Mesendoderm (in vitro differentiated cells): Measurements from ENCODE around the gene TDG.

Experiments
- DNase-seq: peaks from one replicate; pipeline ENCODE4 v3.0.0; 2013
- H2AK5ac ChIP-seq: 2 replicates; pipeline ENCODE4 v1.6.1; 2013; ENCODE audit warnings: low read length, inconsistent platforms
- H2BK120ac ChIP-seq: 2 replicates; pipeline ENCODE4 v1.6.1; 2013; ENCODE audit warnings: low read depth, mild to moderate bottlenecking, low read length, moderate library complexity, mixed read lengths
- H2BK15ac ChIP-seq: replicated peaks from 2 replicates; pipeline ENCODE4 v1.6.1; 2013; ENCODE audit warnings: low read depth, mild to moderate bottlenecking, moderate library complexity
- H2BK5ac ChIP-seq: 2 replicates; pipeline ENCODE4 v1.6.1; 2013; ENCODE audit warnings: low read length, inconsistent platforms
- H3K18ac ChIP-seq: 2 replicates; pipeline ENCODE4 v1.6.1; 2013; ENCODE audit warnings: mild to moderate bottlenecking, low read length, mixed read lengths
- H3K23ac ChIP-seq: one replicate; pipeline ENCODE4 v1.6.1; 2013; ENCODE audit warnings: low read length
- H3K27ac ChIP-seq: 2 replicates; pipeline ENCODE4 v1.5.1; 2013; ENCODE audit warnings: low read depth, mild to moderate bottlenecking, inconsistent platforms, low read length, moderate library complexity
- H3K27me3 ChIP-seq: 2 replicates; pipeline ENCODE4 v1.6.1; 2013; ENCODE audit warnings: low read length, control low read depth, mild to moderate bottlenecking, inconsistent platforms; ENCODE audit not compliant: insufficient read depth, poor library complexity
- H3K36me3 ChIP-seq: 2 replicates; pipeline ENCODE4 v1.6.1; 2013; ENCODE audit warnings: low read length, inconsistent platforms; ENCODE audit not compliant: control insufficient read depth, insufficient read depth
- H3K4ac ChIP-seq: one replicate; pipeline ENCODE4 v1.6.1; 2013; ENCODE audit warnings: low read depth, mild to moderate bottlenecking, low read length, moderate library complexity
- H3K4me1 ChIP-seq: 2 replicates; pipeline ENCODE4 v1.6.1; 2013; ENCODE audit warnings: low read depth, low read length, inconsistent platforms; ENCODE audit not compliant: control insufficient read depth
- H3K4me2 ChIP-seq: 2 replicates; pipeline ENCODE4 v1.6.1; 2013; ENCODE audit warnings: low read length
- H3K4me3 ChIP-seq: 2 replicates; pipeline ENCODE4 v1.5.1; 2013; ENCODE audit warnings: mild to moderate bottlenecking, low read length
- H3K56ac ChIP-seq: one replicate; pipeline ENCODE4 v1.6.1; 2013; ENCODE audit warnings: low read length
- H3K79me1 ChIP-seq: 2 replicates; pipeline ENCODE4 v1.6.1; 2013; ENCODE audit warnings: low read length, inconsistent platforms
- H3K79me2 ChIP-seq: 2 replicates; pipeline ENCODE4 v1.6.1; 2013; ENCODE audit warnings: mild to moderate bottlenecking, low read length; ENCODE audit not compliant: control insufficient read depth, insufficient read depth
- H3K9ac ChIP-seq: 2 replicates; pipeline ENCODE4 v1.6.1; 2013; ENCODE audit warnings: low read length, inconsistent platforms
- H4K5ac ChIP-seq: one replicate; pipeline ENCODE4 v1.6.1; 2013; ENCODE audit warnings: low read length
- H4K8ac ChIP-seq: one replicate; pipeline ENCODE4 v1.6.1; 2013; ENCODE audit warnings: low read depth, mild to moderate bottlenecking, control low read depth, low read length, moderate library complexity
- WGBS: extraction: QIAGEN DNeasy Blood & Tissue Kit; methylation state at CpG from one replicate; pipeline ENCODE4 v1.1.7; 2013; ENCODE audit warnings: low lambda C conversion rate, missing lambda C conversion rate; ENCODE audit not compliant: insufficient coverage; ENCODE audit errors: extremely low coverage; 5-methylcytosine and 5-hydroxymethylcytosine counted together

The TDG gene

DNA sequence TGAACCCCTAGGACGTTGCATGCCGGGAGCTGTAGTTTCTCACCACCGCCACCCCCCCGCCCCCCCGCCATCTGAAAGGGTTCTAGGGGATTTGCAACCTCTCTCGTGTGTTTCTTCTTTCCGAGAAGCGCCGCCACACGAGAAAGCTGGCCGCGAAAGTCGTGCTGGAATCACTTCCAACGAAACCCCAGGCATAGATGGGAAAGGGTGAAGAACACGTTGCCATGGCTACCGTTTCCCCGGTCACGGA is 36.0 kb upstream of the TDG start:
- H4K5ac ChIP-seq, result no peak overlapping the region
- no peak overlapping the region for H3K27ac ChIP-seq
- no CpG with 5 or more reads among the region's 18 CpGs for WGBS
- DNase-seq, result no peak
- peak overlapping the region; percentile 58 for H3K4me3 ChIP-seq
- peak overlapping the region; percentile 81 for H3K4me2 ChIP-seq
- peaks cover 2% of the 10 kb centered on the region for H3K79me1 ChIP-seq
- no peak overlapping the region for H3K18ac ChIP-seq
- H3K79me2 ChIP-seq, result peaks cover 39% of the 10 kb centered on the region
- H3K23ac ChIP-seq, result no peak overlapping the region
- H2BK5ac ChIP-seq, result no peak overlapping the region
- H3K27me3 ChIP-seq, result no peaks in the 10 kb centered on the region
- H4K8ac ChIP-seq, result no peak overlapping the region
- peak overlapping the region; percentile 29 for H3K9ac ChIP-seq
- no peak overlapping the region for H2BK15ac ChIP-seq
- peaks cover 2% of the 10 kb centered on the region for H3K36me3 ChIP-seq
- H3K56ac ChIP-seq, result peak overlapping the region; percentile 65
- H2BK120ac ChIP-seq, result no peak overlapping the region
- peaks cover 2% of the 10 kb centered on the region for H3K4me1 ChIP-seq
- no peak overlapping the region for H3K4ac ChIP-seq
- H2AK5ac ChIP-seq, result no peak overlapping the region

DNA sequence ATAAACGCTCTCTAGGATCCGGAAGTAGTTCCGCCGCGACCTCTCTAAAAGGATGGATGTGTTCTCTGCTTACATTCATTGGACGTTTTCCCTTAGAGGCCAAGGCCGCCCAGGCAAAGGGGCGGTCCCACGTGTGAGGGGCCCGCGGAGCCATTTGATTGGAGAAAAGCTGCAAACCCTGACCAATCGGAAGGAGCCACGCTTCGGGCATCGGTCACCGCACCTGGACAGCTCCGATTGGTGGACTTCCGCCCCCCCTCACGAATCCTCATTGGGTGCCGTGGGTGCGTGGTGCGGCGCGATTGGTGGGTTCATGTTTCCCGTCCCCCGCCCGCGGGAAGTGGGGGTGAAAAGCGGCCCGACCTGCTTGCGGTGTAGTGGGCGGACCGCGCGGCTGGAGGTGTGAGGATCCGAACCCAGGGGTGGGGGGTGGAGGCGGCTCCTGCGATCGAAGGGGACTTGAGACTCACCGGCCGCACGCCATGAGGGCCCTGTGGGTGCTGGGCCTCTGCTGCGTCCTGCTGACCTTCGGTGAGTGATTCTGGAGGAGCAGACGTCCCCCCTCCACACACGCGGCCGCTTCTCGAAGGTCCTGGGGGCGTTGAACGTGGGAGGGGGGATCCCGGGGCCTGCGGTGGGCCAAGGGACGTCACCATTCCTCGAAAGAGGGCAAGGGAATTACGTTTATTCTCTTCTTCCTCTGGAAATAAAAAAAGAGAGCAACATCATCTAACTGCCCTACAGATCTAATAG is 35.5 kb upstream of the TDG start, which contains the start of gene HSP90B1:
Gene HSP90B1, plus strand, starts transcription at position 377 of the 753 bp plus-strand sequence. Its CDS starts 106 bp downstream, at position 483.
- no peak within 1 kb of the TSS for H4K5ac ChIP-seq
- peaks cover 4% of the 10 kb centered on the region for H3K36me3 ChIP-seq
- H2BK5ac ChIP-seq, result peak within 1 kb of the TSS; percentile 64
- H2BK120ac ChIP-seq, result no peak within 1 kb of the TSS
- H2BK15ac ChIP-seq, result no peak within 1 kb of the TSS
- WGBS, result no CpG with 5 or more reads among the region's 56 CpGs
- peak within 1 kb of the TSS; percentile 89 for H3K4ac ChIP-seq
- DNase-seq, result peak; percentile 100
- H3K9ac ChIP-seq, result peak within 1 kb of the TSS; percentile 95
- H3K56ac ChIP-seq, result peak within 1 kb of the TSS; percentile 97
- H3K27me3 ChIP-seq, result no peaks in the 10 kb centered on the region
- peak within 1 kb of the TSS; percentile 6 for H2AK5ac ChIP-seq
- peak within 1 kb of the TSS; percentile 89 for H3K18ac ChIP-seq
- peaks cover 2% of the 10 kb centered on the region for H3K4me1 ChIP-seq
- peak within 1 kb of the TSS; percentile 53 for H3K23ac ChIP-seq
- peak within 1 kb of the TSS; percentile 81 for H3K4me2 ChIP-seq
- peak within 1 kb of the TSS; percentile 8 for H4K8ac ChIP-seq
- peak within 1 kb of the TSS; percentile 66 for H3K27ac ChIP-seq
- peak within 1 kb of the TSS; percentile 81 for H3K4me3 ChIP-seq
- H3K79me2 ChIP-seq, result peaks cover 43% of the 10 kb centered on the region
- H3K79me1 ChIP-seq, result peaks cover 6% of the 10 kb centered on the region

DNA sequence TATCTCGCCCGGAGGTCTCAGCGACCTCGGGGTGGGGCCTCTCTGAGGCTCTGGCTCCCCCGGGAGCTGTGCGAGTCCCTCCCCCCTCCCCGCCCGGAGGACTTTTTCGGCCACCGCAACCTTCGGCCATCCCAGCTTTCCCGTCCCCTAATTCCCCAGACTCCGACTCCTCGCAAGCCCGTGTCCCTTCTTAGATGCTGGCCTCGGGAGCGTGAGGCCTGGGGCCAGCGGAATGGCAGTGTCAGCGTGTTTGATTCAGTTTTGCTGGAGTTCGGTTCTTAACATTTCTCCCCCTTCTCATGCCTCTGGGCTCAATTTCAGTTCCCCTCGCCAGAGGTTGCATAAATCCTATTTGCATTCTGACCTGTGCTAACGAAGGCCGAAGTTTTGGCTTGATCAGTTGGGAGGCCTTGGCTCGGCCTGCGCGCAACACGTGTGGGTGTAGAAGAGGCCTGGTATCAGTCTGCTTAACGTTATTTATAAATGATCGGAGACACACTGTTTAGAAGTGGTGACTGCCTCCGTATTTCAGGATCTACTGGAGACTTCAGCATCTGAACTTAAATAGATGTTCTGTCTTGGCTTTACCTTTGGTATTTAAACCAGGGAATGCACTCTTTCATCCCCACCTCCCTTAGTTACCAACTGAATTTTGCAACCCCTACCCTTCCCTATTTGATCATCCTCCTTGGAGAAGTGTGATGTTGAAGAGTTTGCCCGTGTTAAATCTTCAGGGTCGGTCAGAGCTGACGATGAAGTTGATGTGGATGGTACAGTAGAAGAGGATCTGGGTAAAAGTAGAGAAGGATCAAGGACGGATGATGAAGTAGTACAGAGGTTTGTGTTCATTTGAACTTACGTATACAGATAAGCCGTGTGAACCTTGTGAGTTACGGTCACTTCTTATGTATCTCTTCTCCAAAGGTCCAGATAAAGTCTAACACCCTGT is 34.6 kb upstream of the TDG start:
- H3K18ac ChIP-seq, result peak overlapping the region; percentile 86
- peak overlapping the region; percentile 95 for H3K9ac ChIP-seq
- H3K23ac ChIP-seq, result peak overlapping the region; percentile 53
- no CpG with 5 or more reads among the region's 37 CpGs for WGBS
- H2BK120ac ChIP-seq, result no peak overlapping the region
- peak overlapping the region; percentile 44 for H3K4me2 ChIP-seq
- peaks cover 2% of the 10 kb centered on the region for H3K4me1 ChIP-seq
- H3K79me2 ChIP-seq, result peaks cover 47% of the 10 kb centered on the region
- peak overlapping the region; percentile 97 for H3K56ac ChIP-seq
- H4K8ac ChIP-seq, result peak overlapping the region; percentile 8
- peaks cover 7% of the 10 kb centered on the region for H3K36me3 ChIP-seq
- no peak overlapping the region for H2BK15ac ChIP-seq
- H3K27me3 ChIP-seq, result no peaks in the 10 kb centered on the region
- peak overlapping the region; percentile 64 for H2BK5ac ChIP-seq
- peak; percentile 40 for DNase-seq
- H2AK5ac ChIP-seq, result peak overlapping the region; percentile 6
- H3K79me1 ChIP-seq, result peaks cover 9% of the 10 kb centered on the region
- H4K5ac ChIP-seq, result no peak overlapping the region
- peak overlapping the region; percentile 81 for H3K4me3 ChIP-seq
- H3K4ac ChIP-seq, result peak overlapping the region; percentile 89
- H3K27ac ChIP-seq, result no peak overlapping the region

DNA sequence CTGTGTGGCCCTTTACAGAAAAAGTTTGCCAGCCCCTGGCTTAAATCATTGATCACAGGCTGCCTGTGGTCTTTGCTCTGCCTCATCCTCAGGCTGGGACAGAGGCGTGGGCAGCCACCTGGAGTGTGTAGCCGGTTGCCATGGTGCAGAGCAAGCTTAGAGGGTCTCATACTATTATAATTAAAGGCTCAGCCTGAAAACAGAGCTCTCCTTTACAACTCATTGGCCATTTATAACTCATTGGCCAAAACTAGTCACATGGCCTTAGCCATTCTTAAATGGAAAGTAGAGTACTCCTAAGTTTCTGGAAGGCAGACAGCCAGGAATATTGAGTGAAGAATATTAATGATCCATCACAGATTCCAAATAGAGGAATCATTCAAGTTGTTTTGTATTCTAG is 32.4 kb upstream of the TDG start:
- Histone ChIP-seq H3K9ac (peak overlapping the region; percentile 24), H3K4ac (no peak overlapping the region), H3K4me1 (peaks cover 2% of the 10 kb centered on the region), H4K8ac (no peak overlapping the region), H3K4me3 (no peak overlapping the region), H3K18ac (no peak overlapping the region), H2BK15ac (no peak overlapping the region), H2AK5ac (no peak overlapping the region), H3K79me1 (peaks cover 14% of the 10 kb centered on the region), H3K23ac (no peak overlapping the region), H3K27me3 (no peaks in the 10 kb centered on the region), H2BK120ac (no peak overlapping the region), H3K4me2 (no peak overlapping the region), H3K27ac (no peak overlapping the region), H4K5ac (no peak overlapping the region), H3K79me2 (peaks cover 52% of the 10 kb centered on the region), H2BK5ac (no peak overlapping the region), H3K36me3 (peaks cover 10% of the 10 kb centered on the region), H3K56ac (no peak overlapping the region)
- peak; percentile 52 for DNase-seq
- WGBS, result no CpG with 5 or more reads among the region's 2 CpGs

DNA sequence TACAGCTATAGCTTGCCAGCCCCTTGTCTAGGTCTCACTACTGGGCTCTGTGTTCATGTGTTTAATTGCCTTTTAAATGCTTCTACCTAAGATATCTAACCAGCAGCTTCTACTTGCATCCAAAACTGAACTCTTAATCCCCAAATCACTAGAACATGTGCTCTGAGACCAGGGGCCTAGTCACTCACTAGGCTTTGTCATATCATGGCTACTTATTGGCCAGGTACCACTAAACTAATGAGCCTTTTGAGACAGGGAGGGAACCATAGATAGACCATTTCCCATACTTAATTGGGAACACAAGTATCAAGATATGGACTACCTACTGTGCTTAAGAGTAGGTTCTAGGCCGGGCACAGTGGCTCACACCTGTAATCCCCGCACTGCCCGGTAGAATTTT is 29.0 kb upstream of the TDG start:
- Histone ChIP-seq H2BK5ac (no peak overlapping the region), H3K79me2 (peaks cover 37% of the 10 kb centered on the region), H2AK5ac (no peak overlapping the region), H3K23ac (no peak overlapping the region), H3K79me1 (peaks cover 14% of the 10 kb centered on the region), H3K36me3 (peaks cover 17% of the 10 kb centered on the region), H3K18ac (no peak overlapping the region), H2BK120ac (no peak overlapping the region), H4K8ac (no peak overlapping the region), H4K5ac (no peak overlapping the region), H3K4me2 (no peak overlapping the region), H3K4me1 (peaks cover 2% of the 10 kb centered on the region), H3K9ac (no peak overlapping the region), H3K27me3 (no peaks in the 10 kb centered on the region), H2BK15ac (no peak overlapping the region), H3K4me3 (no peak overlapping the region), H3K4ac (no peak overlapping the region), H3K56ac (no peak overlapping the region), H3K27ac (no peak overlapping the region)
- no peak for DNase-seq
- no CpG with 5 or more reads among the region's 3 CpGs for WGBS
